Measurements from ENCODE around the gene HM13. TPM values are rescaled to one million over a fixed set of nuclear protein-coding genes. Genes with fewer than 3 reads are reported as not detected.

Gene HM13
- total and polyA plus RNA-seq, 2 of the 13 experiments (the other 11 are each of a cell fraction or from before 2014, with no cell fraction given): 118 to 243 TPM

DNA sequence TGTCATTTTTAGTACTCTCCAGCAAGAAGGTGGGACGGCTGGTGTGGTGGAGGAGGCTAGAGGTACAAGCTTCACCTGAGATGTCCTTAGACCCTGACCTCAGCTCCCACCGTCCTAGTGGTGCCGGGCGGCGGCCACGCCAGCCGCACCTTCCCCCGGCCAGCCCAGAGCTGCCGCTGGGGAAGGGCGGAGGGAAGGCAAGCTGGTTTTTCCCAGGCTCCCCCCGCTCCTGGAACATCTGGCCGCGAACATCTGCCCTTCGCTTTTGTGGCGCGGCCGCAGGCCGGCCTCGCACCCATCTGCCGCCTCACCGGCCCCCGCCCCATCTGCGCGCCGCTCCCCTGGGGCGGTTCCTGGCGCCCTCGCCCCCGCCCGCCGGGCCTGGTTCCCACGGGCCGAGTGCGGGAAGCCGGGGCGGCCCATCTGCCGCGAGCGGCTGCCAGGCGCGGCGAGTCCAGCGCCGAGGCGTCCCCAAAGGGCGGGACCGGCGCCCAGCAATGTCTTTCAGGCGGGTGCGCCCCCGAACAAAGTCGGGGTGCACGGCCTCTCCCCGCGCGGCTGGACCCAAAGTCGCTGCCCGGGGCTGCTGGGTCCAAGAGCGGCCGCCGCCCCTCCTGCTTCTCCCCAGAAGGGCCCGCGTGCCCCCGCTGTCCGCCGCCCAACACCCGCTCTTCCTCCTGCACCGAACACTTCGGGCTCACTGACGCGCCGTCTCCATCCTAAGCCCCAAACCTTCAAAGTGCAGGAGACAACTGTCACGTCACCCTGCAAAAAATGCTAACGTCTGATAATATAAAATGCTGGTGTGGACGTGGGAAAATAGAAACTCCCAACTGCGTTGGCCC lies 73.5 kb downstream of the HM13 start:
- DNase-seq (ENCODE audit: low spot score): no peak
- Histone ChIP-seq H3K4me3 (replicated peaks in 1 of 3; ENCODE audit: insufficient read depth in 1 of 3, low read depth in 2 of 3, low read length in 3 of 3) (peak overlapping the region; percentile 68 to 86 (median 84)), H3K4me2 (ENCODE audit: low read depth, low read length) (peak overlapping the region; percentile 96), H2AFZ (ENCODE audit: low read length) (peak overlapping the region; percentile 45), H3K27me3 (ENCODE audit: control insufficient read depth in 1 of 2, insufficient read depth in 2 of 2, low read length in 2 of 2) (no peaks in the 10 kb centered on the region), H3K4me1 (ENCODE audit: insufficient read depth, low read length) (peaks cover 47% of the 10 kb centered on the region), H3K9me3 (ENCODE audit: low read length) (no peaks in the 10 kb centered on the region), H3K79me2 (ENCODE audit: insufficient read depth, low read length) (no peaks in the 10 kb centered on the region), H3K27ac (ENCODE audit: extremely low read length, insufficient read depth, low read length) (peak overlapping the region; percentile 50), H3K36me3 (replicated peaks in 1 of 2; ENCODE audit: control insufficient read depth in 1 of 2, insufficient read depth in 2 of 2, low read length in 2 of 2) (no peaks in the 10 kb centered on the region), H3K9ac (ENCODE audit: insufficient read depth, low read depth, low read length) (peak overlapping the region; percentile 82), H4K20me1 (ENCODE audit: insufficient read depth, low read length) (no peaks in the 10 kb centered on the region)
- ChIA-PET CTCF (ENCODE audit: low intra/inter-chr PET ratio, low total read pairs) (interaction anchor here (0.9 to 1.8 kb wide), 2 partner anchors 18 to 25 kb away, joined by 4 to 7 read pairs; no protein-coding TSS in a partner anchor), POLR2A (interaction anchor here (0.9 to 12.7 kb wide), 8 partner anchors 9 to 126 kb away, joined by 3 to 362 read pairs (median 8); partner anchors contain the start of gene ID1)
- peak; percentile 78 for ATAC-seq
- no TSS peak for BruUV-seq (replicated peaks)
- in situ Hi-C loops (cut with HindIII; ENCODE audit: extremely low pct_ligation_motif_present, low pct_unique_long_range_greater_than_20kb): no loop called here
- WGBS (ENCODE audit: low lambda C conversion rate): under 1% methylated on average over 64 of the region's 76 CpGs
- FAIRE-seq: no peak
- intact Hi-C loops (cut with micrococcal nuclease; ENCODE audit: unreplicated experiment): loop anchor here (1.0 kb wide), 1 partner anchor 13 kb away; no protein-coding TSS in a partner anchor
- TF ChIP-seq ZNF180 (CRISPR knock-in tag; IDR thresholded peaks at IDR 0.05; ENCODE audit: borderline replicate concordance, low read depth) (no peak), EED (CRISPR knock-in tag; IDR thresholded peaks at IDR 0.05) (0 out of 2 replicates have a peak, but pooled peaks have one; percentile 61), KLF12 (CRISPR knock-in tag; IDR thresholded peaks at IDR 0.05; ENCODE audit: borderline replicate concordance) (0 out of 2 replicates have a peak, but pooled peaks have one; percentile 39), ATF6 (CRISPR knock-in tag; conservative IDR thresholded peaks at IDR 0.05) (no peak), ZMYM2 (CRISPR knock-in tag; IDR thresholded peaks at IDR 0.05) (no peak), ZBTB39 (CRISPR knock-in tag; IDR thresholded peaks at IDR 0.05) (0 out of 2 replicates have a peak, but pooled peaks have one; percentile 81), DRAP1 (CRISPR knock-in tag; IDR thresholded peaks at IDR 0.05) (peak; percentile 18; the same call in 1 of the 2 replicates), HMG20A (CRISPR knock-in tag; IDR thresholded peaks at IDR 0.05; ENCODE audit: borderline replicate concordance) (no peak), E2F5 (CRISPR knock-in tag; conservative IDR thresholded peaks at IDR 0.05) (peak; percentile 9; the same call in 1 of the 2 replicates), ZNF672 (CRISPR knock-in tag; IDR thresholded peaks at IDR 0.05) (no peak), HNRNPLL (IDR thresholded peaks at IDR 0.05; ENCODE audit: low read depth, low read length, poor library complexity, severe bottlenecking) (peak; percentile 57), ZFX (CRISPR knock-in tag; IDR thresholded peaks at IDR 0.05; ENCODE audit: low read depth) (peak; percentile 84), GZF1 (CRISPR knock-in tag; IDR thresholded peaks at IDR 0.05) (no peak)
- TF ChIP-seq, protein P1, sequence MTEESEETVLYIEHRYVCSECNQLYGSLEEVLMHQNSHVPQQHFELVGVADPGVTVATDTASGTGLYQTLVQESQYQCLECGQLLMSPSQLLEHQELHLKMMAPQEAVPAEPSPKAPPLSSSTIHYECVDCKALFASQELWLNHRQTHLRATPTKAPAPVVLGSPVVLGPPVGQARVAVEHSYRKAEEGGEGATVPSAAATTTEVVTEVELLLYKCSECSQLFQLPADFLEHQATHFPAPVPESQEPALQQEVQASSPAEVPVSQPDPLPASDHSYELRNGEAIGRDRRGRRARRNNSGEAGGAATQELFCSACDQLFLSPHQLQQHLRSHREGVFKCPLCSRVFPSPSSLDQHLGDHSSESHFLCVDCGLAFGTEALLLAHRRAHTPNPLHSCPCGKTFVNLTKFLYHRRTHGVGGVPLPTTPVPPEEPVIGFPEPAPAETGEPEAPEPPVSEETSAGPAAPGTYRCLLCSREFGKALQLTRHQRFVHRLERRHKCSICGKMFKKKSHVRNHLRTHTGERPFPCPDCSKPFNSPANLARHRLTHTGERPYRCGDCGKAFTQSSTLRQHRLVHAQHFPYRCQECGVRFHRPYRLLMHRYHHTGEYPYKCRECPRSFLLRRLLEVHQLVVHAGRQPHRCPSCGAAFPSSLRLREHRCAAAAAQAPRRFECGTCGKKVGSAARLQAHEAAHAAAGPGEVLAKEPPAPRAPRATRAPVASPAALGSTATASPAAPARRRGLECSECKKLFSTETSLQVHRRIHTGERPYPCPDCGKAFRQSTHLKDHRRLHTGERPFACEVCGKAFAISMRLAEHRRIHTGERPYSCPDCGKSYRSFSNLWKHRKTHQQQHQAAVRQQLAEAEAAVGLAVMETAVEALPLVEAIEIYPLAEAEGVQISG (CRISPR knock-in tag; IDR thresholded peaks at IDR 0.05): peak; percentile 73

All from HepG2 (cell line).